ENCODE data around the gene IL6. TPM values are rescaled to one million over a fixed set of nuclear protein-coding genes. Genes with fewer than 3 reads are reported as not detected.

The IL6 gene
- total RNA-seq, 3 donors from 2014 or later (not counting 1 experiment from before 2014, with no cell fraction given): 1.3 to 2.3 (median 1.7) TPM

- 50% methylated on average over 2 of the region's 4 CpGs for WGBS (ENCODE audit: insufficient coverage)
- Histone ChIP-seq H3K36me3 (ENCODE audit: control insufficient read depth, insufficient read depth, low read length) (no peaks in the 10 kb centered on the region), H3K9me3 (ENCODE audit: control insufficient read depth, insufficient read depth, low read length) (peaks cover 4% of the 10 kb centered on the region), H3K4me3 (ENCODE audit: low read length) (no peak overlapping the region), H3K4me1 (ENCODE audit: control insufficient read depth, insufficient read depth, low read length) (no peaks in the 10 kb centered on the region), H3K27me3 (ENCODE audit: control insufficient read depth, insufficient read depth, low read length) (no peaks in the 10 kb centered on the region), H3K27ac (ENCODE audit: low read length) (no peak overlapping the region)
- DNase-seq: no peak
- peaks cover 0 to 6% of the 10 kb centered on the region in 2 donors for H3K4me1 Mint-ChIP-seq
- no peak for ATAC-seq
- peaks cover 0 to 3% of the 10 kb centered on the region in 2 donors for H3K9me3 Mint-ChIP-seq
- peaks cover 6% of the 10 kb centered on the region for H3K36me3 Mint-ChIP-seq
- no peak overlapping the region for H3K4me3 Mint-ChIP-seq
- intact Hi-C loops (cut with micrococcal nuclease): no loop called here
- no peak for TF ChIP-seq CTCF (IDR thresholded peaks at IDR 0.05)
- peaks cover 13 to 22% of the 10 kb centered on the region in 2 donors for H3K27me3 Mint-ChIP-seq (ENCODE audit: low read depth in 2 of 2)
- no peak overlapping the region for H3K27ac Mint-ChIP-seq
These were observed 5.6 kb downstream of the IL6 start for GRCh38 chr7:22732556-22733126.

GRCh38 chr7:22733761-22734160 lies 6.8 kb downstream of the IL6 start:
- Histone ChIP-seq H3K4me1 (ENCODE audit: control insufficient read depth, insufficient read depth, low read length) (no peaks in the 10 kb centered on the region), H3K36me3 (ENCODE audit: control insufficient read depth, insufficient read depth, low read length) (no peaks in the 10 kb centered on the region), H3K4me3 (ENCODE audit: low read length) (no peak overlapping the region), H3K9me3 (ENCODE audit: control insufficient read depth, insufficient read depth, low read length) (peaks cover 4% of the 10 kb centered on the region), H3K27ac (ENCODE audit: low read length) (no peak overlapping the region), H3K27me3 (ENCODE audit: control insufficient read depth, insufficient read depth, low read length) (no peaks in the 10 kb centered on the region)
- DNase-seq (no peak), ATAC-seq (no peak)
- H3K27me3 Mint-ChIP-seq (ENCODE audit: low read depth in 2 of 2): peaks cover 18 to 25% of the 10 kb centered on the region in 2 donors
- TF ChIP-seq CTCF (IDR thresholded peaks at IDR 0.05): no peak
- H3K4me3 Mint-ChIP-seq: no peak overlapping the region
- intact Hi-C loops (cut with micrococcal nuclease): no loop called here
- peaks cover 6% of the 10 kb centered on the region for H3K36me3 Mint-ChIP-seq
- peaks cover 0 to 3% of the 10 kb centered on the region in 2 donors for H3K9me3 Mint-ChIP-seq
- H3K4me1 Mint-ChIP-seq: peaks cover 0 to 6% of the 10 kb centered on the region in 2 donors
- H3K27ac Mint-ChIP-seq: no peak overlapping the region
- WGBS (ENCODE audit: insufficient coverage): 69% methylated on average over 5 of the region's 6 CpGs

- peaks cover 8 to 28% of the 10 kb centered on the region in 2 donors for H3K27me3 Mint-ChIP-seq (ENCODE audit: low read depth in 2 of 2)
- Histone ChIP-seq H3K4me1 (ENCODE audit: control insufficient read depth, insufficient read depth, low read length) (no peaks in the 10 kb centered on the region), H3K9me3 (ENCODE audit: control insufficient read depth, insufficient read depth, low read length) (no peaks in the 10 kb centered on the region), H3K36me3 (ENCODE audit: control insufficient read depth, insufficient read depth, low read length) (no peaks in the 10 kb centered on the region), H3K27ac (ENCODE audit: low read length) (no peak overlapping the region), H3K4me3 (ENCODE audit: low read length) (no peak overlapping the region), H3K27me3 (ENCODE audit: control insufficient read depth, insufficient read depth, low read length) (no peaks in the 10 kb centered on the region)
- H3K9me3 Mint-ChIP-seq: no peaks in the 10 kb centered on the region
- H3K4me3 Mint-ChIP-seq: no peak overlapping the region
- DNase-seq: no peak
- WGBS (ENCODE audit: insufficient coverage): 82% methylated on average over 3 of the region's 4 CpGs
- no peak for ATAC-seq
- no peaks in the 10 kb centered on the region for H3K4me1 Mint-ChIP-seq
- H3K27ac Mint-ChIP-seq: no peak overlapping the region
- intact Hi-C loops (cut with micrococcal nuclease): no loop called here
- no peak for TF ChIP-seq CTCF (IDR thresholded peaks at IDR 0.05)
- no peaks in the 10 kb centered on the region for H3K36me3 Mint-ChIP-seq
These were observed 16.0 kb downstream of the IL6 start for GRCh38 chr7:22743014-22743413.

DNA sequence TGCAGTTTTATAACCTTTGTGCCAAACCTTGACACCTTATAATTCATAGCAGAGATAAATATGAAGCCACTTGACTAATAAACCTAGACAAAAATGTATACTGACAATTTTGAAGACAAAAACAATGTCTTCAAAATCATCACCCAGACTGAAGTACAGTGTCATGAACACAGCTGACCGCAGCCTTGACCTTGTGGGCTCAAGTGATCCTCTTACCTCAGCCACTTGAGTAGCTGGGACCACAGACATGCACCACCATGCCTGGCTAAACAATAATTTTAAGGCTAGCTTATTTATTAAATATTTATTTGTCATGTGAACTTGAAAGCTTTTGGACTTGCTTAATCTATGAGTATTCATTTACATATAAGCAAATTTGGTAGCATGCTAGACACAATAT lies 24.3 kb downstream of the IL6 start:
- Mint-ChIP-seq H3K36me3 (no peaks in the 10 kb centered on the region), H3K4me1 (no peaks in the 10 kb centered on the region), H3K27me3 (ENCODE audit: low read depth in 2 of 2) (peaks cover 17 to 20% of the 10 kb centered on the region in 2 donors), H3K4me3 (no peak overlapping the region), H3K9me3 (peaks cover 0 to 4% of the 10 kb centered on the region in 2 donors), H3K27ac (no peak overlapping the region)
- Histone ChIP-seq H3K27me3 (ENCODE audit: control insufficient read depth, insufficient read depth, low read length) (no peaks in the 10 kb centered on the region), H3K36me3 (ENCODE audit: control insufficient read depth, insufficient read depth, low read length) (no peaks in the 10 kb centered on the region), H3K9me3 (ENCODE audit: control insufficient read depth, insufficient read depth, low read length) (no peaks in the 10 kb centered on the region), H3K4me1 (ENCODE audit: control insufficient read depth, insufficient read depth, low read length) (no peaks in the 10 kb centered on the region), H3K27ac (ENCODE audit: low read length) (no peak overlapping the region), H3K4me3 (ENCODE audit: low read length) (no peak overlapping the region)
- intact Hi-C loops (cut with micrococcal nuclease): no loop called here
- ATAC-seq (no peak), DNase-seq (no peak)
- whole genome bisulfite sequencing (ENCODE audit: insufficient coverage): 69% methylated on average over 1 of the region's 1 CpG
- no peak for TF ChIP-seq CTCF (IDR thresholded peaks at IDR 0.05)
